ENCODE data around the gene TMEM250. TPM values are rescaled to one million over a fixed set of nuclear protein-coding genes. Genes with fewer than 3 reads are reported as not detected.

Gene TMEM250
- total RNA-seq, 2 experiments from 2014 or later, result 27.2 to 28.7 TPM

Other genes with a start within 250 kb of the TMEM250 start
- gene CAMSAP1, start 211.3 kb downstream of the TMEM250 start, total RNA-seq, result 10 to 100 TPM; 19.9 to 21.8 TPM
- 10 to 100 TPM; 30.0 to 32.6 TPM for gene UBAC1, start 157.5 kb downstream of the TMEM250 start, total RNA-seq
- gene NACC2, start 23.6 kb downstream of the TMEM250 start, total RNA-seq, result 1 to 10 TPM; 5.3 to 5.6 TPM
- not detected for gene LHX3, start 86.3 kb upstream of the TMEM250 start, total RNA-seq
- gene QSOX2, start 126.9 kb upstream of the TMEM250 start, total RNA-seq, result 10 to 100 TPM; 17.0 to 18.3 TPM
- not detected for gene CCDC187, start 185.2 kb upstream of the TMEM250 start, total RNA-seq
- gene GPSM1, start 208.7 kb upstream of the TMEM250 start, total RNA-seq, result 10 to 100 TPM in 1 of 2 experiments, 1 to 10 TPM in 1; 9.1 to 11.0 TPM
- gene DNLZ, start 244.9 kb upstream of the TMEM250 start, total RNA-seq, result 10 to 100 TPM; 24.9 to 26.2 TPM